Measurements from ENCODE around the gene NCOA7. TPM values are rescaled to one million over a fixed set of nuclear protein-coding genes. Genes with fewer than 3 reads are reported as not detected.

The NCOA7 gene
- total RNA-seq, 1 donor from 2014 or later: 26.2 TPM

- Mint-ChIP-seq H3K4me1 (ENCODE audit: unreplicated experiment) (peaks cover 42% of the 10 kb centered on the region), H3K27ac (ENCODE audit: unreplicated experiment) (no peak overlapping the region), H3K36me3 (ENCODE audit: low read depth, unreplicated experiment) (no peaks in the 10 kb centered on the region), H3K9me3 (ENCODE audit: unreplicated experiment) (no peaks in the 10 kb centered on the region), H3K27me3 (ENCODE audit: unreplicated experiment) (no peaks in the 10 kb centered on the region), H3K4me3 (ENCODE audit: unreplicated experiment) (no peak overlapping the region)
- no peak for DNase-seq (ENCODE audit: low spot score)
- TF ChIP-seq CTCF (IDR thresholded peaks at IDR 0.05; ENCODE audit: unreplicated experiment): no peak
Observed at GRCh38 chr6:125944896-125945295, 154.1 kb downstream of the NCOA7 start.

- Mint-ChIP-seq H3K27ac (ENCODE audit: unreplicated experiment) (no peak overlapping the region), H3K27me3 (ENCODE audit: unreplicated experiment) (no peaks in the 10 kb centered on the region), H3K9me3 (ENCODE audit: unreplicated experiment) (no peaks in the 10 kb centered on the region), H3K4me3 (ENCODE audit: unreplicated experiment) (no peak overlapping the region), H3K36me3 (ENCODE audit: low read depth, unreplicated experiment) (no peaks in the 10 kb centered on the region), H3K4me1 (ENCODE audit: unreplicated experiment) (peaks cover 38% of the 10 kb centered on the region)
- no peak for DNase-seq (ENCODE audit: low spot score)
- TF ChIP-seq CTCF (IDR thresholded peaks at IDR 0.05; ENCODE audit: unreplicated experiment): no peak
Observed at GRCh38 chr6:125945378-125946141, 154.8 kb downstream of the NCOA7 start.

GRCh38 chr6:125947615-125948014 is 156.9 kb downstream of the NCOA7 start:
- H3K27me3 Mint-ChIP-seq (ENCODE audit: unreplicated experiment): no peaks in the 10 kb centered on the region
- H3K36me3 Mint-ChIP-seq (ENCODE audit: low read depth, unreplicated experiment): peaks cover 5% of the 10 kb centered on the region
- DNase-seq (ENCODE audit: low spot score): no peak
- no peaks in the 10 kb centered on the region for H3K9me3 Mint-ChIP-seq (ENCODE audit: unreplicated experiment)
- H3K4me3 Mint-ChIP-seq (ENCODE audit: unreplicated experiment): no peak overlapping the region
- H3K27ac Mint-ChIP-seq (ENCODE audit: unreplicated experiment): no peak overlapping the region
- no peak for TF ChIP-seq CTCF (IDR thresholded peaks at IDR 0.05; ENCODE audit: unreplicated experiment)
- peaks cover 37% of the 10 kb centered on the region for H3K4me1 Mint-ChIP-seq (ENCODE audit: unreplicated experiment)

GRCh38 chr6:125948455-125948854 is 157.7 kb downstream of the NCOA7 start:
- no peaks in the 10 kb centered on the region for H3K27me3 Mint-ChIP-seq (ENCODE audit: unreplicated experiment)
- H3K4me1 Mint-ChIP-seq (ENCODE audit: unreplicated experiment): peaks cover 33% of the 10 kb centered on the region
- H3K27ac Mint-ChIP-seq (ENCODE audit: unreplicated experiment): no peak overlapping the region
- no peak for TF ChIP-seq CTCF (IDR thresholded peaks at IDR 0.05; ENCODE audit: unreplicated experiment)
- peaks cover 5% of the 10 kb centered on the region for H3K36me3 Mint-ChIP-seq (ENCODE audit: low read depth, unreplicated experiment)
- H3K9me3 Mint-ChIP-seq (ENCODE audit: unreplicated experiment): no peaks in the 10 kb centered on the region
- no peak overlapping the region for H3K4me3 Mint-ChIP-seq (ENCODE audit: unreplicated experiment)
- no peak for DNase-seq (ENCODE audit: low spot score)

GRCh38 chr6:125949069-125949468 is 158.3 kb downstream of the NCOA7 start:
- Mint-ChIP-seq H3K36me3 (ENCODE audit: low read depth, unreplicated experiment) (peaks cover 5% of the 10 kb centered on the region), H3K9me3 (ENCODE audit: unreplicated experiment) (no peaks in the 10 kb centered on the region), H3K4me3 (ENCODE audit: unreplicated experiment) (no peak overlapping the region), H3K27me3 (ENCODE audit: unreplicated experiment) (no peaks in the 10 kb centered on the region), H3K4me1 (ENCODE audit: unreplicated experiment) (peaks cover 27% of the 10 kb centered on the region), H3K27ac (ENCODE audit: unreplicated experiment) (no peak overlapping the region)
- DNase-seq (ENCODE audit: low spot score): no peak
- no peak for TF ChIP-seq CTCF (IDR thresholded peaks at IDR 0.05; ENCODE audit: unreplicated experiment)

Measured in endothelial cell (in vitro differentiated cells).